Measurements from ENCODE around the gene SIAH1. TPM values are rescaled to one million over a fixed set of nuclear protein-coding genes. Genes with fewer than 3 reads are reported as not detected.

The SIAH1 gene
- total and polyA plus RNA-seq, 9 of the 15 experiments (the other 6 are each of a cell fraction or from before 2014, with no cell fraction given): 4.1 to 14.3 (median 12.5) TPM

DNA sequence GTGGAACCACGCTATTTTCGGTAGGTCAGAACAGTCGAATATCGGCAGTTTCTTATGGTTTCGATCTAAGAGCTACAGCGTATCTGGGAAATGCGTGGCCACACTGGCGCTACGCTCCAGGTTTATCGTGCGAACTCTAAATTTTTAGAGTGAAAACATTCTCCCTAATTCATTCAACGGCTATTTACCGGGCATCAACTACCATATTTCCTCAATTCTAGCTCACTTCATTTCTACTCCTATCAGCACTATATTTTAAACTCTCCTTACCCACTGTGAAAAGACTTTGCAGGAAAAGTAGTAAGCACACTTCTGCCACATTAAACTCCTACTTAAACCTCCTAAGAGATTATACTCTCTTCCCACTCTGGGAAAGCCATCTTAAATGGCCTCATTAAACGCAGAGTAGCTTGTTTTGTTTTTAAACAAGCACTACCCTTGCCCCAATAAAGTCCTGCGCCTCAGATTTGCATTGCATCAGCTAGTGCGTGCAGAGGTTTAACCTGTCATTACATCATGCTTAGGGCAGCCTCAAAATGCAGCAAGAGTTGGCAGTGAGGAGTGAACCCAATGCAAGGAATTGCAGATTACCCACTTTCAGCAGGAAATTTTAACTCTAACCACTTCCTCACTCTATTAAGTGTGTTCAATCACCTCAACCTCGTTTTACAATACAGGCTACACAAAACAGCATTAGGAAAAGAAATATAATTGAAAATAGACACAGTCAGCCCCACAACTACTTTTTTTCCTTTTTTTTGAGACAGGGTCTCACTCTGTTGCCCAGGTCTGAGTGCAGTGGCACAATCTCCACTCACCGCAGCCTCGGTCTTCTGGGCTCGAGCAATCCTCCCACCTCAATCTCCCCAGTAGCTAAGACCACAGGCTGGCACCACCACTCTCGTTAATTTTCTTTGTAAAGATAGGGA lies 18.8 kb downstream of the SIAH1 start (continued):
- TF ChIP-seq, protein P1, sequence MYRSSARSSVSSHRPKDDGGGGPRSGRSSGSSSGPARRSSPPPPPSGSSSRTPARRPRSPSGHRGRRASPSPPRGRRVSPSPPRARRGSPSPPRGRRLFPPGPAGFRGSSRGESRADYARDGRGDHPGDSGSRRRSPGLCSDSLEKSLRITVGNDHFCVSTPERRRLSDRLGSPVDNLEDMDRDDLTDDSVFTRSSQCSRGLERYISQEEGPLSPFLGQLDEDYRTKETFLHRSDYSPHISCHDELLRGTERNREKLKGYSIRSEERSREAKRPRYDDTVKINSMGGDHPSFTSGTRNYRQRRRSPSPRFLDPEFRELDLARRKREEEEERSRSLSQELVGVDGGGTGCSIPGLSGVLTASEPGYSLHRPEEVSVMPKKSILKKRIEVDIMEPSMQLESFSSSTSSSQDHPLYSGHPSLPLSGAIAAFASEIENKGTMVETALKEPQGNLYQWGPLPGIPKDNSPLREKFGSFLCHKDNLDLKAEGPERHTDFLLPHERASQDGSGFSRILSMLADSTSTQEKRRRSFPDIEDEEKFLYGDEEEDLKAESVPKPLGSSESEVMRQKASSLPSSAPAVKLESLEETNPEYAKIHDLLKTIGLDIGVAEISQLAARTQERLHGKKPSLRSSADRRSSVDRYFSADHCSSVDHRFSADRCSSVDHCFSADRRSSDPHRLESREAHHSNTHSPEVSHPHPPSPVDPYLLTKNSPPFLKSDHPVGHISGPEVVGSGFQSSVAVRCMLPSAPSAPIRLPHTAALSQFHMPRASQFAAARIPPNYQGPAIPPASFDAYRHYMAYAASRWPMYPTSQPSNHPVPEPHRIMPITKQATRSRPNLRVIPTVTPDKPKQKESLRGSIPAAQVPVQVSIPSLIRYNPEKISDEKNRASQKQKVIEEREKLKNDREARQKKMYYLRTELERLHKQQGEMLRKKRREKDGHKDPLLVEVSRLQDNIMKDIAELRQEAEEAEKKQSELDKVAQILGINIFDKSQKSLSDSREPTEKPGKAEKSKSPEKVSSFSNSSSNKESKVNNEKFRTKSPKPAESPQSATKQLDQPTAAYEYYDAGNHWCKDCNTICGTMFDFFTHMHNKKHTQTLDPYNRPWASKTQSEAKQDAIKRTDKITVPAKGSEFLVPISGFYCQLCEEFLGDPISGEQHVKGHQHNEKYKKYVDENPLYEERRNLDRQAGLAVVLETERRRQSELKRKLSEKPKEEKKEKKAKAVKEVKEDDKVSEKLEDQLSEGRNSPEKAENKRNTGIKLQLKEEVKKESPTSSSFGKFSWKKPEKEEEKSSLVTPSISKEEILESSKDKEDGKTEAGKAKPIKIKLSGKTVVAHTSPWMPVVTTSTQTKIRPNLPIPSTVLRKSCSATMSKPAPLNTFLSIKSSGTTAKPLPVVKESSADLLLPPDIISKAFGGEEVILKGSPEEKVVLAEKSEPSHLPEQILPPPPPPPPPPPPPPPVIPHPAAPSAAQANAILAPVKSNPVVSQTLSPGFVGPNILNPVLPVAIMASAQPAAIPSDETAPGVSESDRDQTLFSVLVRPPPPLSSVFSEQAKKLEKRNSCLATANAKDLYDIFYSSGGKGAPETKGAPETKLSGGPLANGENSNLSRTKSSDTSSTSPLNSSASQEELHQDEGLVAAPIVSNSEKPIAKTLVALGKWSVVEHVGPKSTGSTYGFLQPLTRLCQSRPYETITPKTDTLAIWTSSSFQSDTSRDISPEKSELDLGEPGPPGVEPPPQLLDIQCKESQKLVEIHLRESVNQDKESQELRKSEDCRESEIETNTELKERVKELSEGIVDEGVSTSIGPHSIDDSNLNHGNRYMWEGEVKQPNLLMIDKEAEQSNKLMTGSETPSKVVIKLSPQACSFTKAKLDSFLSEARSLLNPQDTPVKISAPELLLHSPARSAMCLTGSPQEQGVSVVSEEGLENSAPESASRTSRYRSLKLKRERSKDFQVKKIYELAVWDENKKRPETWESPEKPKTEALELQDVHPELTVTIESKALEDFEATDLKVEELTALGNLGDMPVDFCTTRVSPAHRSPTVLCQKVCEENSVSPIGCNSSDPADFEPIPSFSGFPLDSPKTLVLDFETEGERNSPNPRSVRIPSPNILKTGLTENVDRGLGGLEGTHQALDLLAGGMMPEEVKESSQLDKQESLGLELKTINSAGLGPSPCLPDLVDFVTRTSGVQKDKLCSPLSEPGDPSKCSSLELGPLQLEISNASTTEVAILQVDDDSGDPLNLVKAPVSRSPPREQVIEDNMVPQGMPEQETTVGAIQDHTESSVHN (IDR thresholded peaks at IDR 0.05; ENCODE audit: borderline replicate concordance in 1 of 2, low read depth in 1 of 2): peak in 1 of 2 experiments; percentile 79; a peak in 2 of 4 replicates
- TF ChIP-seq KDM1A (IDR thresholded peaks at IDR 0.05) (peak; percentile 28 to 53; a peak in 3 of 4 replicates), BACH1 (tag; IDR thresholded peaks at IDR 0.05) (peak; percentile 62), CTBP1 (IDR thresholded peaks at IDR 0.05; ENCODE audit: borderline replicate concordance) (peak; percentile 56; the same call in 1 of the 2 replicates), RBM17 (IDR thresholded peaks at IDR 0.05; ENCODE audit: borderline replicate concordance, low read depth, low read length) (no peak), ZNF584 (CRISPR knock-in tag; IDR thresholded peaks at IDR 0.05; ENCODE audit: low read depth) (peak; percentile 89; the same call in 1 of the 2 replicates), CSDE1 (IDR thresholded peaks at IDR 0.05) (no peak), SMAD1 (IDR thresholded peaks at IDR 0.05; ENCODE audit: low read depth, low read length, partially characterized antibody) (no peak), NONO (IDR thresholded peaks at IDR 0.05; ENCODE audit: low read depth in 2 of 2, low read length in 1 of 2) (0 out of 4 replicates have a peak, but pooled peaks of 1 of the 2 experiments have one; percentile 9), ZNF24 (IDR thresholded peaks at IDR 0.05) (0 out of 2 replicates have a peak, but pooled peaks have one; percentile 9), NFIC (IDR thresholded peaks at IDR 0.05) (peak; percentile 3; the same call in 1 of the 2 replicates)
- TF ChIP-seq, protein P2, sequence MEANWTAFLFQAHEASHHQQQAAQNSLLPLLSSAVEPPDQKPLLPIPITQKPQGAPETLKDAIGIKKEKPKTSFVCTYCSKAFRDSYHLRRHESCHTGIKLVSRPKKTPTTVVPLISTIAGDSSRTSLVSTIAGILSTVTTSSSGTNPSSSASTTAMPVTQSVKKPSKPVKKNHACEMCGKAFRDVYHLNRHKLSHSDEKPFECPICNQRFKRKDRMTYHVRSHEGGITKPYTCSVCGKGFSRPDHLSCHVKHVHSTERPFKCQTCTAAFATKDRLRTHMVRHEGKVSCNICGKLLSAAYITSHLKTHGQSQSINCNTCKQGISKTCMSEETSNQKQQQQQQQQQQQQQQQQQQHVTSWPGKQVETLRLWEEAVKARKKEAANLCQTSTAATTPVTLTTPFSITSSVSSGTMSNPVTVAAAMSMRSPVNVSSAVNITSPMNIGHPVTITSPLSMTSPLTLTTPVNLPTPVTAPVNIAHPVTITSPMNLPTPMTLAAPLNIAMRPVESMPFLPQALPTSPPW (CRISPR knock-in tag; IDR thresholded peaks at IDR 0.05): peak; percentile 72; the same call in 1 of the 2 replicates

Measured in K562 (cell line).